Mesodermal cell (in vitro differentiated cells): Measurements from ENCODE around the gene CAMK2A.

Experiments
- H3K27ac ChIP-seq: 2 replicates; pipeline ENCODE4 v1.7.0; 2013; ENCODE audit warnings: mild to moderate bottlenecking, low read depth, low read length, moderate library complexity; ENCODE audit not compliant: severe bottlenecking
- H3K36me3 ChIP-seq: 2 replicates; pipeline ENCODE4 v1.7.1; 2013; ENCODE audit warnings: mild to moderate bottlenecking, low read length, moderate library complexity; ENCODE audit not compliant: control insufficient read depth, insufficient read depth
- H3K4me1 ChIP-seq: one replicate; pipeline ENCODE4 v1.7.1; 2013; ENCODE audit warnings: mild to moderate bottlenecking, low read length; ENCODE audit not compliant: insufficient read depth, control insufficient read depth, poor library complexity, severe bottlenecking
- H3K4me3 ChIP-seq: 2 replicates; pipeline ENCODE4 v1.7.0; 2013; ENCODE audit warnings: low read length, control low read depth, mild to moderate bottlenecking; ENCODE audit not compliant: insufficient read depth, poor library complexity, severe bottlenecking; ENCODE audit errors: extremely low read depth
- H3K9me3 ChIP-seq: 2 replicates; pipeline ENCODE4 v1.7.1; 2013; ENCODE audit warnings: mild to moderate bottlenecking, low read length, moderate library complexity; ENCODE audit not compliant: control insufficient read depth
- WGBS, 2 experiments: methylation state at CpG; one replicate each; pipeline ENCODE4 v1.1.5; 2013; ENCODE audit warnings: missing lambda C conversion rate in 2 of 2; ENCODE audit not compliant: insufficient coverage in 2 of 2; 5-methylcytosine and 5-hydroxymethylcytosine counted together

Gene CAMK2A

DNA sequence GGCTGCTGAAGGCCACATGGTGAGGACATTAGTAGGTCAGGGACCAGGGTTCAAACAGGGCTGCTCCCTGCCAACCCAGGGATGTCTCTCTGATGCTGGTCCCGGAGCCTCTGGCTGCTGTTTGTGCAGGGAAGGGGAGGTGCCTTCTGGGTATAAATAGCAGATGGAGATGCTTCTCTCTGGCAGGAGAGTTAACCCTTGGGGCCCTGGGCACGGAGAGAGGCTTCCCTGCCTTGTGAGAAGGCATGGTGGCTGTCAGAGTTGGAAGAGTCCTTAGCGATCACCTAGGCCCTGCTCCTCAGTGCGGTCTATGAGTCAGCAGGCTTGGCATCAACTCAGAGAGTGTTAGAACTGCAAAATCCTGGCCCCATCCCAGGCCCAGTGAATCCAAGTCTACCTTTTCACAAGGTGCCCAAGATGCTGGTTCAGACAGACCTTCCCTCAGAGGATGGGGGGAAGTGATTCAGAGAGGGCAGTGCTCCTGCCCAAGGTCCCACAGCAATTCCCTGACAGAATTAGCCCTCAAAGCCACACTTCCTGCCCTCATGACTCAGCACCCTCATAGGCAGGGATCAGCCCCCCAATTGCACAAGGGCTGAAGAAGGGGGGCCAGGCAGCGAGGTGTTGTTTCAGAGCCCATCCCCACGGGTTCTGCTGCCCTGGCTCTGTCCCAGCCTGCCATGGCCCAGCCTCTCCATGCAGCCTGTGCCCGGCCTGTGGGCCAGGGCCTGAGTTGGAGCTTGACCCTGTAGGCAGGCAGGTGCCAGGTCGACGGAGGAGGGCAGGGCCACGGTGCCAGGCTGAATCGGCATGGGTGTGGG, 25.6 kb downstream of the CAMK2A start:
- Histone ChIP-seq H3K27ac (no peak overlapping the region), H3K4me3 (no peak overlapping the region), H3K9me3 (no peaks in the 10 kb centered on the region), H3K36me3 (no peaks in the 10 kb centered on the region), H3K4me1 (peaks cover 28% of the 10 kb centered on the region)
- 71 to 73% methylated on average over 5 to 8 of the region's 11 CpGs for whole genome bisulfite sequencing, 2 experiments

GRCh38 chr5:150263375-150263775, 26.2 kb downstream of the CAMK2A start:
- H3K27ac ChIP-seq: no peak overlapping the region
- H3K9me3 ChIP-seq: no peaks in the 10 kb centered on the region
- H3K36me3 ChIP-seq: no peaks in the 10 kb centered on the region
- peaks cover 28% of the 10 kb centered on the region for H3K4me1 ChIP-seq
- 78 to 84% methylated on average over 4 to 5 of the region's 5 CpGs for WGBS, 2 experiments
- H3K4me3 ChIP-seq: no peak overlapping the region

- no peaks in the 10 kb centered on the region for H3K9me3 ChIP-seq
- H3K27ac ChIP-seq: no peak overlapping the region
- no CpG with 5 or more reads among the region's 7 CpGs for WGBS, 2 experiments
- H3K4me3 ChIP-seq: no peak overlapping the region
- peaks cover 28% of the 10 kb centered on the region for H3K4me1 ChIP-seq
- H3K36me3 ChIP-seq: no peaks in the 10 kb centered on the region
Measured at GRCh38 chr5:150262502-150262901, 27.1 kb downstream of the CAMK2A start.

GRCh38 chr5:150261231-150261630, 28.3 kb downstream of the CAMK2A start:
- WGBS, 2 experiments: 68% methylated on average over 3 to 4 of the region's 8 CpGs
- Histone ChIP-seq H3K27ac (no peak overlapping the region), H3K4me3 (no peak overlapping the region)

GRCh38 chr5:150258130-150258529, 31.4 kb downstream of the CAMK2A start:
- 86% methylated on average over 6 of the region's 6 CpGs for WGBS, 2 experiments
- H3K4me3 ChIP-seq: no peak overlapping the region
- H3K27ac ChIP-seq: no peak overlapping the region
- no peaks in the 10 kb centered on the region for H3K9me3 ChIP-seq
- peaks cover 28% of the 10 kb centered on the region for H3K4me1 ChIP-seq
- H3K36me3 ChIP-seq: no peaks in the 10 kb centered on the region

More at GRCh38 chr5:150261231-150261630, 28.3 kb downstream of the CAMK2A start:
- Histone ChIP-seq H3K36me3 (no peaks in the 10 kb centered on the region), H3K9me3 (no peaks in the 10 kb centered on the region), H3K4me1 (peaks cover 31% of the 10 kb centered on the region)

DNA sequence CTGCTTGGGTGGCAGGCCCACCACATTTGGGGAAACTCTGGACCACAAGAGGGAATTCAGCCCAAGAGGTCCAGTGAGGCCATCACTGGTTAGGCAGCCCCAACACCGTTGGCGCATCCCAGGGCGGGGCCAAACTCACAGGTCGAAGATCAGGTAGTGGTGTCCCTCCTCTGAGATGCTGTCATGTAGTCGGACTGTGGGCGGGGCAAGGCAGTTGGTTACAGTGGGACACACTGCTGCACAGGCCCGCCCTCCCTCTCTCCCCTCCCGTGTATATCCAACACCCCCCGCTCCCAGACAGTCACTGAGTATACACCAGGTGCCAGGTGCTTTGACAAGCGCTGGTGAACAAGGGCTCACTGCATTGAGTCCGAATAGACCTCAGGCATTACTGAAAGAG, 32.1 kb downstream of the CAMK2A start:
- H3K27ac ChIP-seq: no peak overlapping the region
- no peaks in the 10 kb centered on the region for H3K36me3 ChIP-seq
- H3K4me1 ChIP-seq: peaks cover 28% of the 10 kb centered on the region

GRCh38 chr5:150256410-150257064, 33.0 kb downstream of the CAMK2A start:
- H3K9me3 ChIP-seq: no peaks in the 10 kb centered on the region
- no peaks in the 10 kb centered on the region for H3K36me3 ChIP-seq
- 58 to 61% methylated on average over 7 to 10 of the region's 12 CpGs for WGBS, 2 experiments
- peak overlapping the region; percentile 29 for H3K27ac ChIP-seq
- H3K4me3 ChIP-seq: no peak overlapping the region
- peaks cover 23% of the 10 kb centered on the region for H3K4me1 ChIP-seq

More for the DNA sequence above, 32.1 kb downstream of the CAMK2A start:
- H3K4me3 ChIP-seq: no peak overlapping the region
- no peaks in the 10 kb centered on the region for H3K9me3 ChIP-seq
- WGBS, 2 experiments: 90 to 94% methylated on average over 10 to 11 of the region's 11 CpGs

DNA sequence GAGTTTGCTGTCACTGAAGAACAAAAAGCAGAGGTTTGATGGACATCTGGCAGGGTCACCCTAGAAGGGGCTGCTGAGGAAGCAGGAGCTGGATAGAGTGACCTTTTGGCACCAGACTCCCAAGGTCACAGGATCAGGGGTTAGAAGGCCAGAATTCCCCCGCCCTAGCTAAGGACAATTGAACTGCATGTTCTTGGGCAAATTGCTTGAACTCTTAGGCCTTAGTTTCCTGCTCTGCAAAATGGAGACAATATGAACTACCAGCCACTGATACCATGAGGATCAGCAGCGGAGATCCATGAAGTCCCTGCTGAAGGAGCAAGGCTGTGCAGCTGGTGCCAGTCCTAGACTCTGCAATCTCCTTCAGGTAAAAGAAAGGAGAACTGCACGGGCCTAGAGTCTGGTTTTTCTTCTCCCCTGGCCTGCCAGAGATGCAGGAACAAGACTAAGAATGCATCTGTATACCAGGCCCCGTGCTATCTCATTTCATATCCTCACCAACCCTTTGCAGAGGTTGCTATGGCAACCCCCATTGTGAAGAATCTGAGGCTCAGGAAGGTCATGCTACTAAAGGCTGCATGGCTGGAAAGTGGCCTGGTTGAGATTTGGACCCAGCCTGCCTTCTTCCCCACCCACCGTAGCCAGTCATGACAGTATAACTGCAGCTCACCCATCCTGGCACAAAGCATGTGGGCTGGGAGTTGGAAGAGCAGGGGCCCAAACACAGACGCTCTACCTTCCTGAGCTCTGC, 33.7 kb downstream of the CAMK2A start:
- Histone ChIP-seq H3K36me3 (no peaks in the 10 kb centered on the region), H3K9me3 (no peaks in the 10 kb centered on the region), H3K4me1 (peaks cover 16% of the 10 kb centered on the region), H3K27ac (peak overlapping the region; percentile 29), H3K4me3 (no peak overlapping the region)
- 83 to 100% methylated on average over 2 to 4 of the region's 6 CpGs for WGBS, 2 experiments

DNA sequence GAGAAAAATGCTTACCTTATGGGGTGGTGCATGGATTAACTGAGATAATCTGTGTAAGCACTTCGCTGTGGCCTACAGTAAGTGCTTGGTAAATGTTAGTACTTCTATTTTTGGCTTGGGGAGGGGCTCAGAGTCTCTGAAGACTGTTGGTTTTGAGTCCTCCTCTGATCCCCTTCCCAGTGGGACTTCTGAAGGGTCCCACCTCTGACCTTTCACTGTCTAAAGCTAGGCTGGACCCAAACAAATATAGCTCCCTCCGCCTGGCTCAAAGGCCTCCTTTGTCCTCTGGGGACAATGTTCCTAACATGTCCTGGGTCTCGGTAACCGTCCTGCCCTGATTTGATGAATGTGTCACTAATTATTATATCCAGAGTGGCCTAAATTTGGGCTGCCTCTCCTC, 34.8 kb downstream of the CAMK2A start:
- Histone ChIP-seq H3K9me3 (no peaks in the 10 kb centered on the region), H3K27ac (peak overlapping the region; percentile 24), H3K36me3 (no peaks in the 10 kb centered on the region), H3K4me1 (peaks cover 11% of the 10 kb centered on the region), H3K4me3 (no peak overlapping the region)
- WGBS, 2 experiments: 63 to 86% methylated on average over 1 to 2 of the region's 4 CpGs

DNA sequence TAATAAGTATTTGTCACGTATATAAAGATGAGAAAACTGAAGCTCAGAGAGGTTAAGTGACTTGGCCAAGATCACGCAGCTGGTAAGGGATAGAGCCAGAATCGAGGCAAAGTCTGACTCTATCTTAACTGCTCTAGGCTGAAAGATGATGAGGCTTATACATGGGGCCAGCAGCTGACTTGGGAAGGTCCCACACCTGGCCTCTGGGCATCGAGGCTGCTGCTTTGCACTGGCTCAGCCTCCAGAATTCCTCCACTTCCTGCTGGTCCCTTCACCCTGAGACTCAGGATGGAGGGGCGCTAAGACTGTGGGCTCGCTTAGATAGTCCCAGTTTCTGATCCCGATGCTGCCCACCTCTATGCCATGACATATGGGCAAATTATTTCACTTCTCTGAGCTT, 35.2 kb downstream of the CAMK2A start:
- no peak overlapping the region for H3K4me3 ChIP-seq
- H3K9me3 ChIP-seq: no peaks in the 10 kb centered on the region
- 93 to 98% methylated on average over 6 to 7 of the region's 7 CpGs for WGBS, 2 experiments
- no peak overlapping the region for H3K27ac ChIP-seq
- H3K36me3 ChIP-seq: no peaks in the 10 kb centered on the region
- H3K4me1 ChIP-seq: peaks cover 11% of the 10 kb centered on the region
